ENCODE data around the gene MTCL3.

DNA sequence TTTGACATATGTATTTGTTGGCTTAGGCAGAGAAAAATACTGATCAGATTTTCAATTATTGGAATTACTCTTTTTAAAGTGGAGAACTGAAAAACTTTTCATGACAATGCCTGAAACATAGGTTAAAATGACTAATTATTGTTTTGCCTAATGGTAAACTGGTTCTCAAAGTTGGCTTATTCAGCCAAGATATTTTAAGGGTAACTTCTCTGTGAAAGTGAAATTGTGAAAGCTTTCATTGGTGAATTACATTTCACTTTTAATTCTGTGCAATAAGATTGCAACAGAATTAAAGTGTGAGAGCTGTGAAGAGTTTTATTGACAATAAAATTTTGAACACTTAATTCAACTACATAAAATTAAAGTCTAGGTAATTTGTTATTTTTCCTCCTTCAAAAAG is 84.5 kb downstream of the MTCL3 start:
- TF ChIP-seq, protein P1, sequence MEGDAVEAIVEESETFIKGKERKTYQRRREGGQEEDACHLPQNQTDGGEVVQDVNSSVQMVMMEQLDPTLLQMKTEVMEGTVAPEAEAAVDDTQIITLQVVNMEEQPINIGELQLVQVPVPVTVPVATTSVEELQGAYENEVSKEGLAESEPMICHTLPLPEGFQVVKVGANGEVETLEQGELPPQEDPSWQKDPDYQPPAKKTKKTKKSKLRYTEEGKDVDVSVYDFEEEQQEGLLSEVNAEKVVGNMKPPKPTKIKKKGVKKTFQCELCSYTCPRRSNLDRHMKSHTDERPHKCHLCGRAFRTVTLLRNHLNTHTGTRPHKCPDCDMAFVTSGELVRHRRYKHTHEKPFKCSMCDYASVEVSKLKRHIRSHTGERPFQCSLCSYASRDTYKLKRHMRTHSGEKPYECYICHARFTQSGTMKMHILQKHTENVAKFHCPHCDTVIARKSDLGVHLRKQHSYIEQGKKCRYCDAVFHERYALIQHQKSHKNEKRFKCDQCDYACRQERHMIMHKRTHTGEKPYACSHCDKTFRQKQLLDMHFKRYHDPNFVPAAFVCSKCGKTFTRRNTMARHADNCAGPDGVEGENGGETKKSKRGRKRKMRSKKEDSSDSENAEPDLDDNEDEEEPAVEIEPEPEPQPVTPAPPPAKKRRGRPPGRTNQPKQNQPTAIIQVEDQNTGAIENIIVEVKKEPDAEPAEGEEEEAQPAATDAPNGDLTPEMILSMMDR (conservative IDR thresholded peaks at IDR 0.05 in 1 of 2, IDR thresholded peaks at IDR 0.05 in 1 of 2; ENCODE audit: low read depth in 1 of 2, low read length in 2 of 2): no peak
- TF ChIP-seq EZH2 (IDR thresholded peaks at IDR 0.05; ENCODE audit: low read length, missing control alignments): no peak

Measured in fibroblast of lung (primary cell).